Stomach smooth muscle (tissue), 2 donors: ENCODE data around the gene MBP.

Experiments used
- H3K27ac ChIP-seq: one replicate; pipeline ENCODE4 v1.7.0; 2013; ENCODE audit warnings: mild to moderate bottlenecking, low read length, inconsistent platforms
- H3K27me3 ChIP-seq, 2 donors: one replicate each; pipeline ENCODE4 v1.7.0; 2013; ENCODE audit warnings: low read length in 2 of 2; ENCODE audit not compliant: insufficient read depth in 2 of 2, control insufficient read depth in 1 of 2
- H3K36me3 ChIP-seq, 2 donors: one replicate each; pipeline ENCODE4 v1.7.0; 2013; ENCODE audit warnings: low read length in 2 of 2; ENCODE audit not compliant: control insufficient read depth in 2 of 2, insufficient read depth in 2 of 2
- H3K4me1 ChIP-seq: one replicate; pipeline ENCODE4 v1.7.0; 2013; ENCODE audit warnings: low read length; ENCODE audit not compliant: control insufficient read depth, insufficient read depth
- H3K4me3 ChIP-seq, 2 donors: one replicate each; pipeline ENCODE4 v1.7.0; 2013; ENCODE audit warnings: low read length in 2 of 2
- H3K9ac ChIP-seq, 2 donors: one replicate each; pipeline ENCODE4 v1.7.0; 2013; ENCODE audit warnings: low read length in 2 of 2, mild to moderate bottlenecking in 1 of 2
- H3K9me3 ChIP-seq, 2 donors: one replicate each; pipeline ENCODE4 v1.7.0; 2013; ENCODE audit warnings: low read length in 2 of 2; ENCODE audit not compliant: control insufficient read depth in 2 of 2
- donor health status: healthy.
- donor health status: Pancreatic carcinoma.

Gene MBP

DNA sequence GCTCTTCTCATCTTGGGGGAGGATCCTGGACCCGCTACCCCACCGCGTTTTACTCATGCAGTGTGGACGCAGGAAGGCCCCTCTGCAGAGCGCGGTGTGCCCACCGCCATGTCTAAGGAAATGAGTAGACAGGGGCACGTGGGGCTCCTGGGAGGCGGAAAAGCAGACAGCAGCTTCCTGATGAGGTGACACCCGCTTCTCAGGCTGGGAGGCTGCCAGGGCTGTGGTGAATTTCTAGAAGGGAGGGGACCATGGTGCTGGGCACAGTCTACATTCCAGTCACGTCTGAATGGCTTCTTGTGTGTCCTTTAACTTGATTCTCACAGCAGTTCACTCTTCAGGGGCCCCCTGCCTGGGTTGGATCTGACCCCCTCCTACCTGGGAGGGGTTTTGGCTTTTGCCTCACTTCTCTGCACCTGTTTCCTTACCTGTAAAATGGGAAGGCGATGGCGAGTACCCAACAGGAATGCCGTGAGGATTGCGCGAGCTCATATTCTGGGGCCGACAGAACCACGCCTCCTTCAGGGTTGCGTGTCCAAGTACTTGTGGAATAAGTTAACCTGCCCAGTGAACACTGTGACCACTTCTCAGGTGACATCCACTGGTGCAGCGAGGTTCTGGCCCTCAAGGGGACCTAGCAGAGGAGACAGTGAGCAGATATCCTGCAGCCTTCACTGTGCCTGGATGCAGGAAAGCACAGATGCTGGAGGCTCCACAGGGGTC lies 32.3 kb upstream of the MBP start:
- H3K27ac ChIP-seq = no peak overlapping the region

DNA sequence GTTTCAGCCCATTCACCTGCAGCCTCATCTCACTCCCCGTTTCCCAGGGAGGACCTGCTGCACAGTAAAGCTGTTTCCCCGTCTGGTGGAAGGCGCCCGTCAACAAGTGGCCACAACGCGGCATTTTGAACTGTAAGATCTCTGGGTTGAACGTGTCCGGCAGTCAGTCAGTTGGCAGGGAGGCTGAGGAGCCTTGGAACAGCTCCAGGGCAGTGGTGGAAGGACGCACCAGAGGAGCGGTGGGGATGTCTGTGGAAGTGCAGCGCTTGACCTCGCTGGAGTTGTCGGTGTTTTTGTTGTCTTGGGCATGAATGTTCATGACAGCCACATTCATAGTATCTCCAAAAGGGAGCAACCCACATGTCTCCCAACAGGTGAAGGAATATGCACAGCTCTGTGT lies 31.4 kb upstream of the MBP start:
- Histone ChIP-seq H3K4me3 (no peak overlapping the region), H3K36me3 (no peaks in the 10 kb centered on the region), H3K9me3 (no peaks in the 10 kb centered on the region), H3K27me3 (peaks cover 0 to 3% of the 10 kb centered on the region in 2 donors), H3K4me1 (no peaks in the 10 kb centered on the region), H3K9ac (no peak overlapping the region), H3K27ac (no peak overlapping the region)

More for the DNA sequence above, 32.3 kb upstream of the MBP start:
- peaks cover 0 to 3% of the 10 kb centered on the region in 2 donors for H3K27me3 ChIP-seq
- H3K9ac ChIP-seq = no peak overlapping the region
- H3K4me1 ChIP-seq = no peaks in the 10 kb centered on the region
- H3K4me3 ChIP-seq = no peak overlapping the region
- no peaks in the 10 kb centered on the region for H3K9me3 ChIP-seq
- no peaks in the 10 kb centered on the region for H3K36me3 ChIP-seq

DNA sequence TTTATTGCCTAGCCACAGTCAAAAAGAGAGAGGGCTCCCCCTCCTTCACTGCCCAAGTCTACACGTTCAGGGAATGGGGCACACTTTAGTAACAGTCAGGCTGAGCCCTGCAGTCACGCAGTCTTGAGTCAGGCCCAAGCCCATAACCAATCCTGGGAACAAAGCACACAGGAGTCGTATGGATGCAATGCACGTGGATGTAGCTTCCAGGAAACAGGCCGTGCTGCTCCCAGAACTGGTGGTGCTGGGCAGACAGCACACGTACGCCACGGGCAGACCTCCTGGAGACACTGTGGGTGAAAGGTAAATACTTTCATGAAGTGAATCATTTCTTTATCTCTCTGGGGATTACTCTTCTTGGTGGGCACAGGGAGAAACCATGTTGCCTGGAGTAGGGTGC lies 30.0 kb upstream of the MBP start:
- H3K9me3 ChIP-seq = no peaks in the 10 kb centered on the region
- no peak overlapping the region for H3K4me3 ChIP-seq
- H3K9ac ChIP-seq = no peak overlapping the region
- H3K4me1 ChIP-seq = no peaks in the 10 kb centered on the region
- no peaks in the 10 kb centered on the region for H3K36me3 ChIP-seq
- H3K27me3 ChIP-seq = peaks cover 0 to 3% of the 10 kb centered on the region in 2 donors
- H3K27ac ChIP-seq = no peak overlapping the region

DNA sequence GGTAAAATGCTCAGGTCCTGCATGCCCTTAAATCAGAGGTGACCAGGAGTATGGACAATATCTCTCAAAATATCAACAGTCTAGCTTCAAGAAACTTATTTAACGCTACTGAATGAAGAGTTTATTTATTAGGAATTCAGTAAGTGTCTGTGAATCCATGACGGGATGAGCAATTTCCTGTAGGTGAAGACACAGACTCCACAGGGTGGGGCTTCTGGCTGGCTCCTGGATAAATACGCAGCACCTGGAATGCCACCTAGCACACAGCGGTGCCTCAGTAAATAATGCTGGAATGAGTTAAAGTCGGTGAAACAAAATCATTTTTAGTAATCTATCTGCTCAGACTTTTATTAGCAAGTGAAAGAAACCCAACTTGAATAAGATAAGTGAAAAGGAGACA lies 29.4 kb upstream of the MBP start:
- Histone ChIP-seq H3K36me3 (no peaks in the 10 kb centered on the region), H3K9ac (no peak overlapping the region), H3K4me3 (no peak overlapping the region), H3K27ac (no peak overlapping the region), H3K9me3 (no peaks in the 10 kb centered on the region), H3K4me1 (no peaks in the 10 kb centered on the region), H3K27me3 (peaks cover 0 to 3% of the 10 kb centered on the region in 2 donors)

DNA sequence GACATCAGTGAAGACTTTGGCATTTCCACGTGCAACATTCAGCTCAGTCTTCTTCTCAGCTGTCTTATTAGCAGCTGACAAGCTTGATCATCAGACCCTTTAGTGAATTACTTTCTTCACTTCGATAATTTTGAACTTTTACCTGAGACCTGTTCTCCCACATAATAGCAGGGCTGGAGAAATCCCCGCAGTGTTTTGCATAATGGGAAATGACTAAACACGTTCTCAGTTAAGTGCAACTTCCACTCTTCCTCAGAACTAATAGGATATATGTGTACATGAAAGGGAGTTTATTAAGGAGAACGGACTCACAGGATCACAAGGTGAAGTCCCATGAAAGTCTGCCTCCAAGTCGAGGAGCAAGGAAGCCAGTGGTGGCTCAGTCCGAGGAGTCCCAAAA lies 28.8 kb upstream of the MBP start:
- Histone ChIP-seq H3K27me3 (peaks cover 0 to 3% of the 10 kb centered on the region in 2 donors), H3K27ac (no peak overlapping the region), H3K9ac (no peak overlapping the region), H3K4me3 (no peak overlapping the region), H3K4me1 (no peaks in the 10 kb centered on the region), H3K9me3 (no peaks in the 10 kb centered on the region), H3K36me3 (no peaks in the 10 kb centered on the region)

DNA sequence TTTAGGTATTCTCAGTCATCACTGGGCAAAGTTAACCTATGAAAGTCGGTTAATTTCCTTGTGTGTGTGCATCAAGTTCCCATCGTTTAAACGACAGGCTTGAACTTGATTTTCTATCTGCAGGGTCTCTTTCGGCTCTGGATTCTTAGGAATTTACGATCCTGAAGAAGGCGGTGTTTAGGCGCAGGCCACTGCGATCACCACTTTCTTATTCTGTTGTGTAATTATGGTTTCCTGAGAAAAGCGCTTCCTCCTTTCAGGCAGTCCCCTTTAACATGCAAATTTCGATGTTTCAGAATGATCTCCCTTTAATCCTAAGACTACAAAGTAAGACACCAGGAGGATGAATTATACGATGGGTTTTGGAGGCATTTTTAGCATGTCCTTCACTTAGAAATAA lies 27.9 kb upstream of the MBP start:
- Histone ChIP-seq H3K4me3 (no peak overlapping the region), H3K9me3 (no peaks in the 10 kb centered on the region), H3K9ac (no peak overlapping the region)

DNA sequence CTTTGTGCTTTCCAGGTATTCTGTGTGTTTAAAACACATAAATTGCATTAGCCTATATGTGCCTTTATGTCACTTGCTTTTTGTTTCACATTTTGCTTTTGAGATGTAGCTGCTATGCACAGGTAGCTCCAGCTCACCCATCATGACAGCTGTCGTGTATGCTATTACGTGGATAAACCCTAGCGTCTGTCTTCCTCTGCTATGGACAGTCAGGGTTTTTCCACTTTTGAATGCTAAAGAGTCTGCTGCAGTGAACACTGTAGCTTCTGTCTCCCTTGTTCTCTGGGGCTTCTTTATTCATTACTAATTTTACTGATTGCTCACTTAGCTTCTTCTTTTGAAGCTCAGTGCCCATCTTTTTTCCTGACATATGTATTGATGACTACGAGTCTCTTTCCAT lies 24.7 kb upstream of the MBP start:
- no peaks in the 10 kb centered on the region for H3K9me3 ChIP-seq
- H3K27me3 ChIP-seq = no peaks in the 10 kb centered on the region
- no peaks in the 10 kb centered on the region for H3K4me1 ChIP-seq
- no peak overlapping the region for H3K27ac ChIP-seq
- no peaks in the 10 kb centered on the region for H3K36me3 ChIP-seq
- H3K9ac ChIP-seq = no peak overlapping the region
- no peak overlapping the region for H3K4me3 ChIP-seq

More for the DNA sequence above, 27.9 kb upstream of the MBP start:
- Histone ChIP-seq H3K27ac (no peak overlapping the region), H3K27me3 (peaks cover 0 to 3% of the 10 kb centered on the region in 2 donors), H3K36me3 (no peaks in the 10 kb centered on the region), H3K4me1 (no peaks in the 10 kb centered on the region)

DNA sequence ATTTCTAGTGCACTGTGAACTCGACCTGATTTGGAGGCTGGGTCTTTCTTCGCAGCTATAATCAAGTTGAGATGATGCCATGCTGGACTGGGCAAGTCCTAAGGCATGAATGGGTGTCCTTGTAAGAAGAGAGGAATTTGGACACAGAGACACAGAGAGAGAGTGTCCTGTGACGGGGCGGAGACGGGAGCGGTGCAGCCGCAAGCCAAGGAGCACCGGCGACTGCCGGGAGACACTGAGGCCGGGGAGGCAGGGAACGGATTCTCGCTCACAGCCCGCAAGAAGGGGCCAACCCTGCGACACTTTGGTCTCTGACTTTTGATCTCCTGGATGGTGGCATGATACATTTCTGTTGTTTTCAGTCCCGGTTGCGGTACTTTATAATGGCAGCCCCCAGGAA lies 22.4 kb upstream of the MBP start:
- Histone ChIP-seq H3K4me3 (no peak overlapping the region), H3K9me3 (no peaks in the 10 kb centered on the region), H3K27me3 (no peaks in the 10 kb centered on the region), H3K27ac (no peak overlapping the region), H3K36me3 (no peaks in the 10 kb centered on the region), H3K9ac (no peak overlapping the region), H3K4me1 (no peaks in the 10 kb centered on the region)

DNA sequence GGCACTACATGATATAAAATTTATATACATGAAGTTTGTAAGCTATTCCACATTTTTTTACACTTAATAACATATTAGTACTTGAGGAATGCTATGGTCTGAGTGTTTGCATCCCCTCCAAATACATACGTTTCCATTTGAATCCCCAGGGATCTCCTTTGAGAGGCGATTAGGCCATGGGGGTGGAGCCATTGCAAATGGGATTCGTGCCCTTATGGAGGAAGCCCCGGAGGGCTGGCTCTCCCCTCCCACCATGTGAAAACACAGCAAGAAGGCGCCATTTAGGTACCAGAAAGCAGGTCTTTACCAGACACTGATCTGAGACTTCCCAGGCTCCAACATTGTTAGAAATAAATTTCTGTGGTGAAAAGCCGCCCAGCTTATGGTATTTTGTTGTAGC lies 20.8 kb upstream of the MBP start:
- H3K4me1 ChIP-seq = no peaks in the 10 kb centered on the region
- H3K27me3 ChIP-seq = no peaks in the 10 kb centered on the region
- H3K9ac ChIP-seq = no peak overlapping the region
- H3K4me3 ChIP-seq = no peak overlapping the region
- H3K36me3 ChIP-seq = no peaks in the 10 kb centered on the region
- no peaks in the 10 kb centered on the region for H3K9me3 ChIP-seq
- H3K27ac ChIP-seq = no peak overlapping the region

DNA sequence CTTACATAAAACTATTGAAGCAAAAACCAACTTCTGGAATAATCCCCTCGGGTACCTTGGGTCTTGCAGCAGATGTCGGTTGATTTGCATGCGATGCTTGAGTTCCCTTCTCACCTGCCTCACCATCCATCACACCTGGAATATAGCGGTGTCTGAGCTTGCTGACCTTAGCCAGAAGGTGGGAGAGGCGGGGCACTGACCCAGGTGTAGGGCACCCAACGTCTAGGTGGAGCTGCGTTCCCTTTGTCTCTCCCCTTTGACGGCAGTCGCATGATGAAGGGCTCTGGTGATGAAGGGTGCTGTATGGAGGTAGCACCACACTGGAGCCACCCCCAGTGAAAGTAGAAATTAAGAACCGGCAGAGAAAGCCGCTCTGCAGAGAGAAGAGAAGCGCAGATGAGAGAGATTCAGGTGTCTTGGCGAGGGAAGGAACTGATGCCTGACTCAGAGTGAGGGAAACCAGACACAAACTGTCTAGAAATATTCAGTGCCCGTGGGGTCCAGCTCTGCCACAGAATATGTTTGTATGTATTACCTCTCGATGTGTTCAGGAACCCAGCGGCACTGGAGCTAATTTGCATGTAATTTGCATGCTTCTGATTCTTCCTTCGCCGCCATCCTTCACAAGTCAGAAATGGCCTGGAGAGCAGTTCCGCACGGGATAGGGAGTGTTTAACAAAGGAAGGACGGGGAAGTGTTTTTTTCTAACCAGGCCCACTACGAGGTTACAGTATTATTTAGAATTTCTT lies 19.4 kb upstream of the MBP start:
- H3K9ac ChIP-seq = no peak overlapping the region
- H3K9me3 ChIP-seq = no peaks in the 10 kb centered on the region
- H3K36me3 ChIP-seq = no peaks in the 10 kb centered on the region
- no peak overlapping the region for H3K4me3 ChIP-seq
- no peaks in the 10 kb centered on the region for H3K4me1 ChIP-seq
- H3K27me3 ChIP-seq = no peaks in the 10 kb centered on the region
- no peak overlapping the region for H3K27ac ChIP-seq
